GM21423 (cell line): Measurements from ENCODE around the gene PHF20.
"Not testable (repeated sequence)": the region's sequence is repeated elsewhere in the genome, so short reads cannot be mapped to it uniquely, and the experiment has no call there.

Source experiments
- ATAC-seq: cut with Tn5 transposase; IDR thresholded peaks from one replicate; pipeline ENCODE4 v1.9.1; 2021; ENCODE audit warnings: mild to moderate bottlenecking, moderate library complexity; ENCODE audit not compliant: unreplicated experiment

Gene PHF20

DNA sequence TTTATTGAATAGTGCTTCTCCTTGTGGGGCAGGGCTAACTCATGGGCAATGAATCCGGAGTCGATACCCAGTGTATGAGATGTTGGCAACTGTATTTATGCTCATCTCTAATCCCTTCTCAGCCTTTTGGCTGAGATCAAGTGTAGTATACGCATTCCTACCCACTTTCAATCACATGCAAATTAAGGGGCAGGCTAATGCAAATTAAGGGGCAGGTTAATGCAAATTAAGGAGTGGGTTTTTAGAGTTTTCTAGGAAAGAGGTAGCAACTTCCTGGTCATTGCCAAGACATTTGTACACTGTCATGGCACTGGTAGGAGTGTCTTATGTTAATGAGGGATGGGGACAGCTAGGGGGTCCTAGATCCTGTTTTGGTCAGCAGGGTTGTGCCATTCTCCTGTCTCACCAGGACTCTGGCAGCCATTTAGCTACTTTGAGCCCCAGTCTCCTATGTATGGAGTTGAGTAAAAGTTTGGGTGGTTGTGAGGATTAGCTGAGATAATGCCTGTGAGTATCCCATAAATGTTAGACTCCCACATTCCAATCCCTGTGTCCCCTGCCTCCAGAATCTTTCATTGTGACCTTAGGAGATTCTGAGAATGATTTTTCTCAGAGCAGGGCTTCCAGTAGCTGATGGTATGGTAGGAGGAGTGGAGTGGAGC is 196.3 kb downstream of the PHF20 start, which contains the start of gene CNBD2:
Gene CNBD2, plus strand, starts transcription at position 612 of the 662 bp plus-strand sequence. CDS start 173 bp downstream, outside the sequence.
- no peak for ATAC-seq

GRCh38 chr20:35968930-35969329 is 197.1 kb downstream of the PHF20 start:
- ATAC-seq: no peak

DNA sequence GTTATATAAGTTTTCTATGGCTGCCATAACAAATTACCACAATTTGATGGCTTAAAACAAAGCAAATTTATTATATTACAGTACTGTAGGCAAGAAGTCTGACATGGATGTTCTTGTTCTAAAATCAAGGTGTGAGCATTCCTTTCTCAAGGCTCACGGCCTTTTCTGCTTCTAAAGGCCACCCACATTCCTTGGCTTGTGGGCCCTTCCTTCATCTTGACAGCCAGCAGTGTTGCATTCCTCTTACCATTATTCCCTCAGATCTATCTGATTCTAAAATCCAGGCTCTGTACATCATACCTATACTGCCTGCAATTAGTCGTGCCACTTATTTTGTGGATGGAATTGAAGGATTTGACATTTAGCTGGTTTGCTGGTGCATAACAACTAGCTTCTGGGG is 200.2 kb downstream of the PHF20 start:
- no peak for ATAC-seq

- no peak for ATAC-seq
Measured at GRCh38 chr20:35972462-35972861, 200.6 kb downstream of the PHF20 start.

- no peak for ATAC-seq
Measured at GRCh38 chr20:35974256-35974655, 202.4 kb downstream of the PHF20 start.

GRCh38 chr20:35975576-35976373 is 204.0 kb downstream of the PHF20 start:
- ATAC-seq: no peak

DNA sequence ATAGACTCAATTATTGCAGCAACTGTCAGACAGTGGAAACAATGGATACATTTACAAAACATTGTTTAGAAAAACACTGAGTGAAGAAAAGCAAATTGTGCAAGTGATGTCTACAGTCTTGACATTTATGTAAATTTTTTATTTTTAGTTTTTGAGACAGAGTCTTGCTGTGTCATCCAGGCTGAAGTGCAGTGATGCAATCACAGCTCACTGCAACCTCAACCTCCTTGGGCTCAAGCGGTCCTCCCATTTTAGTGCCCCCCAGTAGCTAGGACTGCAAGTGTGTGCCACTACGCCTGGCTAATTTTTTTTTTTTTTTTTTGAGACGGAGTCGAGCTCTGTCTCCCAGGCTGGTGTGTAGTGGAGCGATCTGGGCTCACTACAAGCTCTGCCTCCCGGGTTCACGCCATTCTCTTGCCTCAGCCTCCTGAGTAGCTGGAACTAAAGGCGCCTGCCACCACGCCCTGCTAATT is 206.3 kb downstream of the PHF20 start:
- no peak for ATAC-seq

GRCh38 chr20:35979544-35979943 is 207.7 kb downstream of the PHF20 start:
- no peak for ATAC-seq

GRCh38 chr20:35981969-35982368 is 210.2 kb downstream of the PHF20 start:
- no peak for ATAC-seq

GRCh38 chr20:35984382-35984781 is 212.6 kb downstream of the PHF20 start:
- no peak for ATAC-seq

DNA sequence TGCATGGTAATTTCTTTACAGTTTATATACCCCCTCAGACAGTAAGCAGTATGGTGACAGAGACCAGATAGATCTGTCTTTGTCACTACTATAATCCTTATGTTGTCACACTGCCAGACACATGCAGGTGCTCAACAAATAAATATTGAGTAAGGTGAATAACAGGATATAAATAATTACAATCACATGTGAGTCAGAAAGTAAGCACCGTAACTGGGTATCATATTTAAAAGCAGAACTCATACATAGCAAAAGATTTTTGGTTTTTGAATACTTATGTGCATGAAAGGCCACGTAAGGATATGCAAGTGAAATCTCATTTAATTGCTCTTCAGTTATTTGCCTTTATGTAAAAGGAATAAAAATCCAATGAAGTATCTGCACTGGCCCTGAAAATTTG is 214.0 kb downstream of the PHF20 start:
- no peak for ATAC-seq

GRCh38 chr20:35988910-35989463 is 217.2 kb downstream of the PHF20 start:
- no peak for ATAC-seq

DNA sequence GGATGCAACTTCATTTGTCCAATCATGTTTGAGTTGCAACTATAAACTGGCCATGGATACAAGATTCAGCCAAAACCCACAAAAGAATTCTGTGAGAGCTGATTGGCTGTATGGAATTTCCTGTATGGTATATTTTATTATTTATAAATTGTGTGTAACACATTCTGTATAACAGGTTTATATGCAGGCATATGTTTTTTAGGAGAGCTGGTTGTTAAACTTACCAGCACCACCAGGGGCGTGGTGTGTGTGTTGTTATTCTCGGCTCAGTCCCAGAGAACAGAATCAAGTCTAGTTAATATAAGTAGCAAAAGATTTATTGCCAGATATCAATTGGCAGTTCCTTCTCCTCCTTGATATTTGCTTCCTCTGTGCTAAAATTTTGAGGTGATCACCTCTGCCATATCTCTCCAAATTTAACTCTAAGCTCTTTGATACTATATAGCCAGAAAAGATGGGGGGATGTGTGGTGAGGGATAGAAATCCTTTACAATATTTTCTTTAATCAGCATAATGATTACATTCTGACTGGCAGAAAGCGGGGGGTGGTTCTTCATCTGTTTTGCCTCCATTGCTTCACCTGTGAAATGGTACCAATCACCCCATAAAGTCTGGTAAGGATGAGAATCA is 219.4 kb downstream of the PHF20 start:
- ATAC-seq: no peak

DNA sequence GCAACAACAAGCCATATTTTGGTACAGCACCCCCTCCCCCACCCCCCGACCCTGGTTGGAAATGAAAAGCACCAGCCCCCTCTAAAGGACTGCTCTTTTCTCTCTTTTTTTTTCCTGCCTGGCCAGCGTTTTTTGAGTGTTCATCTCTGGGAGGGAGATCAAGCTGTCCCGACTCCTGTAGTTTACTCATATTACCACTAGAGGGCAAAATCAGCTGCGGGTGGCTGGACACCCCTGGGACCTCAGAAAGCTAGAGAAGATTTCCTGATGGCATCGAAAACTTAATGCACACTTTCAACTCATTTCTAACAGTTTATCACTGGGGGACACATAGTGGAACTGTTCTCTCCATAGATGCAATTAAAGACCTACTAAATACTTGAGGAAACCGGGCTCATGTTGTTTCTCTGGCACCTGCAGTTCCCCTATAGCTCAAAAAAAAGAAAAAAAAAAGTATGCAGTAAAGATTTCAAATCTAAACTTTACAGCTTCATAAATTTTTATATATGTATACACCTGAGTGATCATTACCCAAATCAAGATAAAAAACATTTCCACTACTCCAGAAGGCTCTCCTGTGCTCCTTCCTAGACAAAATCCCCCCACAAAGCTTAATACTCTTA is 221.0 kb downstream of the PHF20 start:
- no peak for ATAC-seq

GRCh38 chr20:35994994-35995453 is 223.2 kb downstream of the PHF20 start:
- ATAC-seq: no peak

DNA sequence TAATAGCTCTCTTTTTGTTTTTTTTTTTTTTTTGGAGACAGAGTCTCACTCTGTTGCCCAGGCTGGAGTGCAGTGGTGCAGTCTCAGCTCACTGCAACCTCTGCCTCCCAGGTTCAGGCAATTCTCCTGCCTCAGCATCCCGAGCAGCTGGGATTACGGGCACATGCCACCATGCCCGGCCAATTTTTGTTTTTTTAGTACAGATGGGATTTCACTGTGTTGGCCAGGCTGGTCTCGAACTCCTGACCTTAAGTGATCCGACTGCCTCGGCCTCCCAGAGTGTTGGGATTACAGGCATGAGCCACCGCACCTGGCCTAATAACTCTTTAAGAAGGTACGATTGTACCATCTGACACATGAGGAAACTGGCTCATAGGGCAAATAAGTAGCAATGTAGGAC is 224.7 kb downstream of the PHF20 start:
- ATAC-seq: not testable (repeated sequence)
